ENCODE results near the gene PTGR1.

PTGR1 gene

GRCh38 chr9:111632695-111633388, 33.4 kb upstream of the PTGR1 start:
- TF ChIP-seq TAF1 (IDR thresholded peaks at IDR 0.05; ENCODE audit: borderline replicate concordance, insufficient read depth, low read length) (no peak), FOXP2 (optimal IDR thresholded peaks at IDR 0.05; ENCODE audit: borderline replicate concordance, extremely low read depth, extremely low read length, insufficient read depth) (no peak), POLR2AphosphoS5 (IDR thresholded peaks at IDR 0.05; ENCODE audit: low read depth, low read length) (no peak), REST (IDR thresholded peaks at IDR 0.05; ENCODE audit: insufficient read depth in 1 of 2, low read depth in 2 of 2, low read length in 2 of 2) (no peak), SIN3A (IDR thresholded peaks at IDR 0.05; ENCODE audit: borderline replicate concordance, insufficient read depth, low read length) (no peak)

GRCh38 chr9:111632060-111632459, 32.6 kb upstream of the PTGR1 start:
- no peak for TF ChIP-seq REST (IDR thresholded peaks at IDR 0.05; ENCODE audit: insufficient read depth in 1 of 2, low read depth in 2 of 2, low read length in 2 of 2)
- no peak for TF ChIP-seq POLR2AphosphoS5 (IDR thresholded peaks at IDR 0.05; ENCODE audit: low read depth, low read length)
- TF ChIP-seq FOXP2 (optimal IDR thresholded peaks at IDR 0.05; ENCODE audit: borderline replicate concordance, extremely low read depth, extremely low read length, insufficient read depth), result no peak
- TF ChIP-seq TAF1 (IDR thresholded peaks at IDR 0.05; ENCODE audit: borderline replicate concordance, insufficient read depth, low read length), result no peak
- TF ChIP-seq SIN3A (IDR thresholded peaks at IDR 0.05; ENCODE audit: borderline replicate concordance, insufficient read depth, low read length), result no peak

GRCh38 chr9:111631214-111631971, 31.9 kb upstream of the PTGR1 start, which contains the start of gene DNAJC25:
Gene DNAJC25, plus strand, starts transcription at chr9:111631334. Its CDS starts 74 bp downstream, at chr9:111631408.
- no peak for TF ChIP-seq SIN3A (IDR thresholded peaks at IDR 0.05; ENCODE audit: borderline replicate concordance, insufficient read depth, low read length)
- TF ChIP-seq POLR2AphosphoS5 (IDR thresholded peaks at IDR 0.05; ENCODE audit: low read depth, low read length), result peak; percentile 95
- no peak; a peak in 1 of 4 replicates for TF ChIP-seq REST (IDR thresholded peaks at IDR 0.05; ENCODE audit: insufficient read depth in 1 of 2, low read depth in 2 of 2, low read length in 2 of 2)
- peak; percentile 89 for TF ChIP-seq FOXP2 (optimal IDR thresholded peaks at IDR 0.05; ENCODE audit: borderline replicate concordance, extremely low read depth, extremely low read length, insufficient read depth)
- TF ChIP-seq TAF1 (IDR thresholded peaks at IDR 0.05; ENCODE audit: borderline replicate concordance, insufficient read depth, low read length), result peak; percentile 90

- no peak for TF ChIP-seq FOXP2 (optimal IDR thresholded peaks at IDR 0.05; ENCODE audit: borderline replicate concordance, extremely low read depth, extremely low read length, insufficient read depth)
- no peak for TF ChIP-seq TAF1 (IDR thresholded peaks at IDR 0.05; ENCODE audit: borderline replicate concordance, insufficient read depth, low read length)
- TF ChIP-seq POLR2AphosphoS5 (IDR thresholded peaks at IDR 0.05; ENCODE audit: low read depth, low read length), result no peak
- 0 out of 2 replicates have a peak, but pooled peaks have one; percentile 54 for TF ChIP-seq SIN3A (IDR thresholded peaks at IDR 0.05; ENCODE audit: borderline replicate concordance, insufficient read depth, low read length)
- no peak for TF ChIP-seq REST (IDR thresholded peaks at IDR 0.05; ENCODE audit: insufficient read depth in 1 of 2, low read depth in 2 of 2, low read length in 2 of 2)
These were observed 31.4 kb upstream of the PTGR1 start for GRCh38 chr9:111630964-111631213.
